ENCODE results near the gene ISM1.

GRCh38 chr20:13276945-13277541 lies 56.0 kb downstream of the ISM1 start:
- TF ChIP-seq CTCF (IDR thresholded peaks at IDR 0.05) (no peak), POLR2A (IDR thresholded peaks at IDR 0.05) (no peak)
